Measurements from ENCODE around the gene CTSA.
A peak's percentile ranks its signal among the peaks of the same experiment; 100 is the strongest.

GRCh38 chr20:45857114-45857881 lies 33.8 kb upstream of the CTSA start, which contains the start of the genes ACOT8 and ZSWIM3:
- TF ChIP-seq POLR2A (IDR thresholded peaks at IDR 0.05) (peak in 3 of 4 donors; percentile 11 to 91 (median 90)), POLR2AphosphoS5 (IDR thresholded peaks at IDR 0.05) (peak; percentile 81 to 82)

Data from upper lobe of left lung (tissue), 4 donors.